Smooth muscle cell of the brain vasculature (primary cell): ENCODE measurements around the gene MTX3.

Experiments
- DNase-seq: peaks from one replicate; pipeline ENCODE4 v3.0.0-alpha.2; 2012; ENCODE audit warnings: low read depth, low spot score

MTX3 gene

DNA sequence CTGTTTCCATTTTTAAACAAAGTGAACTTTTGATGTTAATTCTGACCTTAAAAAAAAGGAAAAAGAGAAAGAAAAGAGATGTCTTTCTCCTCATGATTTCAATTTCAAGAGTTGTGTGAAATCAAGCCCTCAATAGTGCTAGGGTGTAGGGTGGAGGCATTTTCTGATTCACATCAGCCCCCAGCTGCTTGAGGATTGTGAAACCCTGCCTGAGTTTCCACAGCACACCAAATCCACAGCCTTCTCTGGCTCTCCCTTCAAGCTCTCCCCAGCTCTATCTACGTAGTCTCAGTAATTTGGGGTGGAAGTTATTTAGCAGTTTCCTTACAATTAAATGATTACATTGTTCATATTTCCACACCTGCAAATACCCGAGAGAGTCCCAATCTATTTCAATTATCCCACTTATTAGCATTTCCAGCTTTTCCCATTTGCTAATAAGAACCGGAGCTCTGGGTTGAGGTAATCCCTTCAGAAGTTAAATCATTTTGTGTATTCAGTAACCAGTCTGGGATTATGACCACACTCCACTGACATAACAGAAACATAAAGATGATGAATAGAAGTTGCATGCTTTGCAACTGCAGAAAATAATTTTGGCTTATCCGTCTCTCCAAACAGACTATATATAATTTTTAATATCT is 54.9 kb downstream of the MTX3 start:
- DNase-seq, result no peak

DNA sequence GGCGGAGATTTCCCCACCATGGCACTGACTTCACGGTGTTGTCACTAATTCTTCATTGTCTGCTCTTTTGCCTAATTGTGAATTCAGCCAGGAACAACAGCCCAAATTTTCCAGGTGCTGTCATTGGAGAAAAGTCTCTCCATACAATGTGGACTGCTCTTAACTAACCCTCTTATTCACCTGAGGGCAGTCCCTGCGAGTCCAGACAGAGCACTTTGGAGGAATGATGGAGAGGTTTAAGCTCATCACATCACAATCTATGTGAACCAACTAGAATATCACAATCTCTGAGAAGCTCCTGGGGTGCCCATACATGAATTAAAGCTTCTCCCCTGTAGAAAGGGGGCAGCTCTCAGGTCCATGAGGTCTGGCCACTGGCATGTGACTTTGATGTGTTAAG is 56.4 kb downstream of the MTX3 start:
- no peak for DNase-seq

DNA sequence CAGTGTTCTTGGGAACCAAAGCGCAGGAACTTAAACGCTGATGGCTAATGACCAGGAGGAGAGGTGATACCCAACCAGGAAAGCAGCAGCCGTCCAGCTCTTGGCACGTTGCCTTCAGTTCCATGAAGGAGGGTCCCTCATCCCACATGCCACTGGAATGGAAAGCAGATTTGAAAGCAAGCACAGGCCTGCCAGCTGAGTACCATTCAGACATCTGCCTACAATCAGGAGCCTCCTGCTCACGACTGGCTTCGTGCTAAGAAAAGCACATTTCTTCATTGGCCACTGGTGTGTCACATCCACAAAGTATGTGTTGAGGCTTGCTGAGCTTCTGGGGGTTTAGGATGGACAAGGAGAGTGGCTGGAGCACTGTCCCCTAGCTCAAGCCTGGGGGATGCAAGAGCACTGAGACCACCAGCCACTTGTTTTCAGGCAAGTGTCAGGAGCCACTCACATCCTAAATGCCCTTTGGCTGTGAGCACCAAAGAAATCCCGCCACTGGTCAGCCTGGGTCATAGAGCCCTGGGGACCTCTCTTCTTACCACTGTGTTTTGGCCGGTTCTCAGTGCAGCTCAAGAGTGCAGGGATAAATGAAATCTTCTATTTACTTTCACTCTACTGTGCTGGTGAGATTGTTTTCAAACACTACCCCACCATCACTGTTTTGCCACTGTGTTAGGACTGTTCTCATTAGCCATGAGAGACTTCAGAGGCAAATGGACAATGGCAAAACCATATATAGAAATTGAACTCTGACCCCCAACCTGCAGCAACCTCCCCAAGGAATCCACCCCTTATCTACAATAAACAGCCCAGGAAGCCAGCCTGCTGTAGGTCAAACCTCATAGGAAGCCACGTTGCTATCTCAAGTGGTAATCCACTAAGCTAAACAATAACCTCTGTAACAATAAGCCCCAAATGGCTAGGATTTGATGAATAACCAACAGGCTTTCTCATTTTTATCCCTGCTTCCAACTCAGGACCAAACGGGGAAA is 58.3 kb downstream of the MTX3 start:
- no peak for DNase-seq

DNA sequence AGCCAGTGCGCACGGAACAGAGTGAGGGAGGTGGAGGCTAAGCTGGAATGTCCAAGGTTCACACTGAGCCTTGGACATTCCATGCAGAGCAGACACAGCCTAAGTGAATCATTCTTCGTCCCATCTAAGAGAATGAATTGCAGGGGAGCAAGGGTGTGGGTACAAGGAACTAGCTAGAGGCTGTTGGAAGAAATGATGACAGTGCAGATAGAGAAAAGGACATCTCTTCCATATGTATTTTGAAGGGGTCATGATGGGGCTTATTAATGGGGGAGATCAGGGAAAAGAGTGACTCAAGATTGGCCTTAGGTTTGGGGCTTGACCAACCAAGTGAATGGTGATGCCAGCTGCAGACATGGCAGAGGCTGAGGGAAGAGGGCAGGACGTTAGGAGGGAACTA is 59.2 kb downstream of the MTX3 start:
- DNase-seq, result no peak

DNA sequence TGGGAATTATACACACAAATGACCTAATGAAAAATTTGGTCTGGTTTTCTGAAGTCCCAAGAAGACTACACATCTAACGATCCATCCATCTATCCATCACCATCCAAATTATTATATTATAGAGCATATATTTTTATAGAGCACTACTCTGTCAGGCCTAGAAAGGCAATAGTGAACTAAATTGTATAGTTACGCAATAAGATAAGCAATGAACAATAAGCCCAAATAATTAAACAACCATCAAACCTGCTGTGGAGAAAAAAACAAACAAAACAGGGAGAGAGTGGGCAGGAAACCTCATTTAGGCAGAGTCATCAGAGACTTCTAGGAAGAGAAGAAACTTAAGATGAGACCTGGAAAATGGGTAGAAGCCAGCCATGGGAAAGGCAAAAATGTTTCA is 59.7 kb downstream of the MTX3 start:
- no peak for DNase-seq

DNA sequence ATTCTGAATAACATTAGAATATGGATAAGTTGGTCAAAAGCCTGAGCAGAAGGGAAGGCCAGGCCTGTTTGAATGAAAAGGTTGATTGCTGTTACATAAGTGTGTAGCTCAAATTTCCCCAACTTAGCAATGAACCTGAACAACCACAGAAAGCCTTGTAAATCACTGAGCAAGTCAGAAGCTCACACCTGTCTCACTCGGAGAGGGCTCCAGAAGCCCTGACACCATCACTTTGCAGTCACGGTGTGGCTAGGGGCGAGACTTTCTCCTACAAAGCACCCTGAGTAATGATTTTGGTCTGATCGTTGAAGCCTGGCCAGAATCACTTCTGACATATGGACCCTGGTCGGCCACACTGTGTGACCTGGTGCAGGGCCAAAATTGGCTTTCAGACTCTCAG is 62.0 kb downstream of the MTX3 start:
- DNase-seq, result no peak
